HepG2 (cell line): ENCODE measurements around the gene G0S2. TPM values are rescaled to one million over a fixed set of nuclear protein-coding genes. Genes with fewer than 3 reads are reported as not detected.

Experiments
- ARID2 ChIP-seq: sonication (generic); formaldehyde crosslinking; IDR thresholded peaks from 2 replicates; pipeline ENCODE4 v1.8.1; 2022; ENCODE audit warnings: mild to moderate bottlenecking, missing genetic modification reagents, borderline replicate concordance
- ARNTL ChIP-seq: sonication (generic); formaldehyde crosslinking; IDR thresholded peaks from 2 replicates; pipeline ENCODE4 v1.4.0; 2020; ENCODE audit warnings: mild to moderate bottlenecking, missing genetic modification reagents
- CSRNP2 ChIP-seq: sonication (generic); formaldehyde crosslinking; conservative IDR thresholded peaks from 2 replicates; pipeline ENCODE4 v1.8.0; 2022; ENCODE audit warnings: low read depth, missing genetic modification reagents
- GABPB1 ChIP-seq: IDR thresholded peaks from 2 replicates; pipeline ENCODE4 v1.6.1; 2016; ENCODE audit warnings: mild to moderate bottlenecking, missing genetic modification reagents, moderate library complexity, missing compliant biosample characterization
- KDM4B ChIP-seq: sonication (generic); formaldehyde crosslinking; IDR thresholded peaks from 2 replicates; pipeline ENCODE4 v1.4.0; 2020; ENCODE audit warnings: missing genetic modification reagents
- KLF13 ChIP-seq: sonication (generic); formaldehyde crosslinking; IDR thresholded peaks from 2 replicates; pipeline ENCODE4 v1.4.0; 2020; ENCODE audit warnings: mild to moderate bottlenecking, missing genetic modification reagents
- PRPF4 ChIP-seq: fragments of 200-400 bp; formaldehyde crosslinking; IDR thresholded peaks from 2 replicates; pipeline ENCODE4 v1.6.1; 2016; ENCODE audit warnings: low read length, low read depth; ENCODE audit not compliant: poor library complexity, severe bottlenecking
- SOX6 ChIP-seq, 2 experiments: fragments of 450-650 bp in 1 of 2; sonication (generic) in 1 of 2; formaldehyde crosslinking in 1 of 2; IDR thresholded peaks; 2 replicates each; pipeline versions ENCODE4 v1.4.0 to v1.6.1; 2017 to 2020; ENCODE audit warnings: antibody characterized with exemption in 1 of 2, mild to moderate bottlenecking in 1 of 2, missing genetic modification reagents in 1 of 2
- ZNF407 ChIP-seq: sonication (generic); formaldehyde crosslinking; IDR thresholded peaks from one replicate; pipeline ENCODE4 v1.5.1; 2020; ENCODE audit warnings: mild to moderate bottlenecking, missing genetic modification reagents; ENCODE audit errors: not compliant biosample characterization
- ZNF83 ChIP-seq: sonication (generic); formaldehyde crosslinking; IDR thresholded peaks from 2 replicates; pipeline ENCODE4 v1.4.0; 2020; ENCODE audit warnings: missing genetic modification reagents, mild to moderate bottlenecking, borderline replicate concordance
- polyA plus RNA-seq, 8 experiments: library from polyadenylated mRNA; depleted of rRNA in 3 of 8; stranded (reverse) in 7 of 8; unstranded in 1 of 8; fragments of >200 nt; fragmentation: Illumina TruSeq in 4 of 8; extraction: Trizol in 4 of 8; gene quantifications; 2 replicates each; pipeline versions ENCODE4 v1.2.1 to v1.2.3, GENCODE V29; 2011 to 2016; ENCODE audit warnings: low read depth in 4 of 8, missing spikeins in 1 of 8, mixed read lengths in 1 of 8; ENCODE audit not compliant: insufficient read depth in 1 of 8
- total RNA-seq, 5 experiments: library from RNA; depleted of rRNA; stranded (reverse); fragments of >200 nt; fragmentation: Illumina TruSeq; extraction: Trizol; gene quantifications; 2 replicates each; pipeline ENCODE4 v1.2.3, GENCODE V29; 2016; ENCODE audit warnings: low read depth in 1 of 5
- TF ChIP-seq, protein P1 (sequence below): sonication (generic); formaldehyde crosslinking; IDR thresholded peaks from 2 replicates; pipeline ENCODE4 v1.4.0; 2020; ENCODE audit warnings: mild to moderate bottlenecking, missing genetic modification reagents

G0S2 gene
- total and polyA plus RNA-seq, 2 of the 13 experiments (the other 11 are each of a cell fraction or from before 2014, with no cell fraction given): not detected

DNA sequence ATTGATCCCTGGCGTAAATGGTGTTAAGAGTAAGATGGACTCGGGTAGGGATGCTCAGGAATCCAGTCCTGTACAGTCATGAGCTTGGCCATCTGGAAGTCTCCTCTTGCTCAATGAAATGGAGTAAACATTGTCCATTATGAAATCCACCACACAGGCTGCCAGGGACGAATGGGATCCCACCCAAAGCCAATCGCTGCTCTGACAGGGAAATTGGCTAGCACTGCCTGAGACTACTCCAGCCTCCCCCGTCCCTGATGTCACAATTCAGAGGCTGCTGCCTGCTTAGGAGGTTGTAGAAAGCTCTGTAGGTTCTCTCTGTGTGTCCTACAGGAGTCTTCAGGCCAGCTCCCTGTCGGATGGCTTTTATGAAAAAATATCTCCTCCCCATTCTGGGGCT, 29.4 kb downstream of the G0S2 start, which contains the start of gene HSD11B1 (continued):
- no peak for TF ChIP-seq KLF13 (CRISPR knock-in tag)
- TF ChIP-seq ARNTL: no peak
- no peak for TF ChIP-seq KDM4B (CRISPR knock-in tag)
- TF ChIP-seq GABPB1 (CRISPR knock-in tag): no peak
- TF ChIP-seq ZNF407 (CRISPR knock-in tag): no peak
- TF ChIP-seq CSRNP2 (CRISPR knock-in tag): no peak
- TF ChIP-seq, protein P1, sequence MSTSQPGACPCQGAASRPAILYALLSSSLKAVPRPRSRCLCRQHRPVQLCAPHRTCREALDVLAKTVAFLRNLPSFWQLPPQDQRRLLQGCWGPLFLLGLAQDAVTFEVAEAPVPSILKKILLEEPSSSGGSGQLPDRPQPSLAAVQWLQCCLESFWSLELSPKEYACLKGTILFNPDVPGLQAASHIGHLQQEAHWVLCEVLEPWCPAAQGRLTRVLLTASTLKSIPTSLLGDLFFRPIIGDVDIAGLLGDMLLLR: no peak
- no peak for TF ChIP-seq SOX6 (IDR thresholded peaks at IDR 0.05)
- no peak for TF ChIP-seq SOX6 (CRISPR knock-in tag; IDR thresholded peaks at IDR 0.05)
- no peak for TF ChIP-seq ARID2 (CRISPR knock-in tag)
- TF ChIP-seq ZNF83 (CRISPR knock-in tag): no peak
- TF ChIP-seq PRPF4: no peak
